ENCODE measurements around the gene PPL.
"Not testable (repeated sequence)": the region's sequence is repeated elsewhere in the genome, so short reads cannot be mapped to it uniquely, and the experiment has no call there.

- not testable (repeated sequence) for TF ChIP-seq SAP30 (IDR thresholded peaks at IDR 0.05; ENCODE audit: insufficient read depth, insufficient replicate concordance, low read length); EGR1 (IDR thresholded peaks at IDR 0.05; ENCODE audit: borderline replicate concordance, low read depth, low read length); SP1 (IDR thresholded peaks at IDR 0.05; ENCODE audit: low read depth, low read length)
These were observed 7.3 kb downstream of the PPL start for GRCh38 chr16:4929619-4930018.

Data from H1 (cell line).